AG04449 (cell line): ENCODE measurements around the gene DACT1.

Source experiments
- CTCF ChIA-PET: fragments of 350-600 bp; formaldehyde crosslinking; extraction: SDS; loops from one replicate; lab custom pipeline; 2021; ENCODE audit warnings: antibody characterized with exemption; lab: Yijun Ruan, JAX
- POLR2A ChIA-PET: fragments of 400-600, 350-600 bp; formaldehyde crosslinking; extraction: SDS; loops from one replicate; lab custom pipeline; 2020; ENCODE audit warnings: antibody characterized with exemption, inconsistent platforms; lab: Yijun Ruan, JAX
- DNase-seq: peaks from one replicate; pipeline ENCODE4 v3.0.0-alpha.2; 2010; ENCODE audit warnings: low read depth, low spot score
- H3K4me3 ChIP-seq: 2 replicates; pipeline ENCODE4 v1.5.1; 2011; ENCODE audit warnings: low read depth, mild to moderate bottlenecking, control low read depth, low read length
- CTCF ChIP-seq: IDR thresholded peaks from one replicate; pipeline ENCODE4 v1.5.1; 2011; ENCODE audit warnings: mild to moderate bottlenecking, moderate library complexity, low read length, control low read depth, inconsistent platforms; ENCODE audit not compliant: insufficient read depth; ENCODE audit errors: missing control alignments

The DACT1 gene

GRCh38 chr14:58673722-58674121 is 36.0 kb downstream of the DACT1 start:
- no peak for TF ChIP-seq CTCF
- CTCF ChIA-PET: no interaction called here
- DNase-seq: no peak

GRCh38 chr14:58677001-58677400 is 39.2 kb downstream of the DACT1 start:
- no peak for TF ChIP-seq CTCF
- H3K4me3 ChIP-seq: no peak overlapping the region
- no peak for DNase-seq
- CTCF ChIA-PET: interaction anchor here (1.5 kb wide), 1 partner anchor 11 kb away, joined by 5 read pairs; no protein-coding TSS in a partner anchor
- POLR2A ChIA-PET: no interaction called here

More at GRCh38 chr14:58673722-58674121, 36.0 kb downstream of the DACT1 start:
- no peak overlapping the region for H3K4me3 ChIP-seq
- POLR2A ChIA-PET: no interaction called here

DNA sequence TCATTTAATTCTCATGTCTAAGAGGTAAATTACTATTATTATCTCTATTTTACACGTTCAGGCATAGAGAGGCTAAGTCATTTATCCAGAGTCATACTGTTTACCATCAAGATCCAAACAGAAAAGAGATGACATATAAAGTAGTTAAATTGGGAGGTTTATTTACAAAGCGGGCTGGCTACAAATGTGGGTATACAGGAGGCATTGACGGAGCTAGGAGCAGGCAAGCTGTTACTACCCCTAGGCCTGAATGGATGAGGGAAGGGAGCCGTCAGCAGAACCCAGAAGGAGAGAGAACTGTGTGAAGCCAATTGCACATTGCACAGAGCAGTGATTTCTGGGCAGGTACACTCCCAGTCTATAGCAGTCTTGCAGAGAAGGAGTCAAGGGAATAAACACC is 39.8 kb downstream of the DACT1 start:
- POLR2A ChIA-PET: no interaction called here
- TF ChIP-seq CTCF: no peak
- CTCF ChIA-PET: no interaction called here
- DNase-seq: no peak
- H3K4me3 ChIP-seq: no peak overlapping the region

DNA sequence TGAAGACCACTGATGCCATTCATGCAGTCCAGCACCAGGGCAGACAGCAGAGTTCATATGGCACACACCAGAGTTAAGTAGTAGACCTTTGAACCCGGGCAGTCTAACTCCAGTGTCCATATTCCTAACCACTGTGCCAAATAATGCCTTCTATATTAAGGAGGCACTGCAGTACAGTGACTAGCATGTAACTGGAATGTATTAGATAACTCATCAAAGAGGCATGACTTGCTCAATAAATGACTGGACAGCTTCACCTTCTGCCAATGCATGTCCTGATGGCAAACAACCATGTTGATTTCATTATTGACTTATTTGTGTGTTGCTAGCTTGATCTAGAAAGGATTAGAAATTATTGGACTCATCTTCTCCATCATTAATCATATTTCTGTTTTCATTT is 40.2 kb downstream of the DACT1 start:
- TF ChIP-seq CTCF: no peak
- ChIA-PET POLR2A (no interaction called here), CTCF (no interaction called here)
- H3K4me3 ChIP-seq: no peak overlapping the region
- DNase-seq: no peak

DNA sequence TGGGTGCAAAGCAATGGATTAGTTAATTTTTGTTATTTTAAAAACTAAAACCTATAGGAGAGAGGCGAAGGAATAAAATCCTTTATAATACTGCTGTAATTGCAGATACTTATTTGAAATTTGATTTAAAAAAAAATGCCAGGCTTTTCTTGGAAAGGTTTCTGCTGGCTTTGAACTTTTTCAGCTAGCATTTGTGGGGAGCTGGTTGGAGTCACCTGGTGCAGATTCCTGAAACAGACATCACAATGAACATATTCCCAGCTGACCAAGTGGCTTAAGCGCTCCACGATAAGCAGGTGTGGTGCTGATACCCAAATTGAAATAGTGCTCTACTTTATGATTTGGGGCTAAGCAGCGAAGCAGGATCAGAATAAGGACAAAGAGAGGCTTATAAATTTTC is 42.9 kb downstream of the DACT1 start:
- no peak for DNase-seq
- ChIA-PET POLR2A (no interaction called here), CTCF (interaction anchor here (1.4 to 1.7 kb wide), 2 partner anchors 13 to 323 kb away, joined by 3 read pairs; no protein-coding TSS in a partner anchor)
- no peak for TF ChIP-seq CTCF
- no peak overlapping the region for H3K4me3 ChIP-seq

DNA sequence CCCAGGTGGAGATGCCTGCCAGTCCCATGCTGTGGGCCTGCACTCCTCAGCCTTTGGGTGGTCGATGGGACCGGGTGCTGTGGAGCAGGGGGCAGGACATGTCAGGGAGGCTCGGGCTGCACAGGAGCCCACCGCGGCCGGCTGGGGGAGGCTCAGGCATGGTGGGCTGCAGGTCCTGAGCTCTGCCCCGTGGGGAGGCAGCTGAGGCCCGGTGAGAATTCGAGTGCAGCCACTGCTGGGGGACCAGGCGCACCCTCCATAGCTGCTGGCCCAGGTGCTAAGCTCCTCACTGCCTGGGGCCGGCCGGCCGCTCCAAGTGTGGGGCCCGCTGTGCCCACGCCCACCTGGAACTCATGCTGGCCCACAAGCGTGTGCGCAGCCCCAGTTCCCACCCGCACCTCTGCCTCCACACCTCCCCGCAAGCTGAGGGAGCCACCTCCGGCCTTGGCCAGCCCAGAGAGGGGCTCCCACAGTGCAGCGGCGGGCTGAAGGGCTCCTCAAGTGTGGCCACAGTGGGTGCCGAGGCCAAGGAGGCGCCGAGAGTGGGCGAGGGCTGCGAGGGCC is 49.6 kb downstream of the DACT1 start:
- POLR2A ChIA-PET: no interaction called here
- TF ChIP-seq CTCF: no peak
- CTCF ChIA-PET: no interaction called here
- no peak overlapping the region for H3K4me3 ChIP-seq
- DNase-seq: no peak
